K562 (cell line): ENCODE results near the gene DGKB. TPM values are rescaled to one million over a fixed set of nuclear protein-coding genes. Genes with fewer than 3 reads are reported as not detected.

ENCODE experiments used
- ATAC-seq: fragments of 200-7000 bp; cut with Tn5 transposase; 3 replicates; pipeline ENCODE4 v1.9.1; 2020; ENCODE audit warnings: moderate library complexity
- BruUV-seq: library from RNA; stranded (reverse); fragments of 400-500 nt; replicated peaks from 2 replicates; lab custom pipeline; 2021; lab: Mats Ljungman, UMichigan
- CTCF ChIA-PET: fragments of 300-600 bp; formaldehyde crosslinking; extraction: SDS; loops from one replicate; lab custom pipeline; 2021; ENCODE audit warnings: low intra/inter-chr PET ratio; lab: Yijun Ruan, JAX
- POLR2A ChIA-PET: fragments of 300-600, 350-650 bp; sonication (Branson Sonifier 250); formaldehyde crosslinking; extraction: SDS; loops from one replicate; lab custom pipeline; 2021; ENCODE audit warnings: antibody characterized with exemption, inconsistent platforms; lab: Yijun Ruan, JAX
- DNase-seq, 4 experiments: peaks; one replicate each; pipeline versions ENCODE4 v3.0.0 to v3.0.0-alpha.2; 2011 to 2018; ENCODE audit warnings: low spot score in 3 of 4, mixed read lengths in 3 of 4; ENCODE audit errors: extremely low read depth in 1 of 4
- FAIRE-seq: peaks from 2 replicates; lab custom pipeline; 2011; peaks lifted over from hg19 to GRCh38; lab: Jason Lieb, UNC
- H2AFZ ChIP-seq: 2 replicates; pipeline ENCODE4 v1.6.0; 2011; ENCODE audit warnings: low read depth, low read length, control low read depth, inconsistent platforms
- H3K27ac ChIP-seq: fragments of 200-600 bp; 3 replicates; pipeline ENCODE4 v1.8.0; 2011; ENCODE audit warnings: low read depth, mild to moderate bottlenecking, control low read depth, inconsistent platforms, low read length, moderate library complexity, mixed read lengths; ENCODE audit errors: extremely low read depth
- H3K27me3 ChIP-seq, 2 experiments: fragments of 300-600 bp in 1 of 2; 2 replicates in 1 of 2; 3 replicates in 1 of 2; pipeline versions ENCODE4 v1.6.0 to v1.8.0; 2011; ENCODE audit warnings: inconsistent platforms in 2 of 2, low read length in 2 of 2, mild to moderate bottlenecking in 1 of 2, mixed read lengths in 1 of 2, moderate library complexity in 1 of 2; ENCODE audit not compliant: control insufficient read depth in 2 of 2, insufficient read depth in 2 of 2
- H3K36me3 ChIP-seq: fragments of 300-600 bp; 3 replicates; pipeline ENCODE4 v1.8.0; 2011; ENCODE audit warnings: mild to moderate bottlenecking, low read length, inconsistent platforms; ENCODE audit not compliant: control insufficient read depth, insufficient read depth
- H3K4me1 ChIP-seq, 2 experiments: fragments of 200-600 bp in 1 of 2; replicated peaks in 1 of 2; 2 replicates in 1 of 2; 3 replicates in 1 of 2; pipeline versions ENCODE4 v1.5.1 to v1.8.0; 2011; ENCODE audit warnings: inconsistent platforms in 2 of 2, low read length in 2 of 2, mild to moderate bottlenecking in 1 of 2, mixed read lengths in 1 of 2, moderate library complexity in 1 of 2; ENCODE audit not compliant: control insufficient read depth in 2 of 2, insufficient read depth in 2 of 2
- H3K4me2 ChIP-seq: 2 replicates; pipeline ENCODE4 v1.6.1; 2011; ENCODE audit warnings: low read length, control low read depth, inconsistent platforms, mixed read lengths; ENCODE audit not compliant: insufficient read depth
- H3K4me3 ChIP-seq: fragments of 200-600 bp; sonication (generic), shearing (Covaris generic); 2 replicates; pipeline ENCODE4 v1.5.1; 2016; ENCODE audit warnings: control low read depth, inconsistent platforms
- H3K79me2 ChIP-seq: fragments of 200-600 bp; 3 replicates; pipeline ENCODE4 v1.8.0; 2011; ENCODE audit warnings: low read length, inconsistent platforms; ENCODE audit not compliant: control insufficient read depth, insufficient read depth
- H3K9ac ChIP-seq, 2 experiments: 2 replicates each; pipeline versions ENCODE4 v1.6.0 to v1.6.1; 2011; ENCODE audit warnings: low read depth in 2 of 2, low read length in 2 of 2, control low read depth in 1 of 2, inconsistent platforms in 1 of 2, mild to moderate bottlenecking in 1 of 2, mixed read lengths in 1 of 2; ENCODE audit not compliant: insufficient read depth in 1 of 2
- H3K9me1 ChIP-seq: one replicate; pipeline ENCODE4 v1.6.0; 2011; ENCODE audit warnings: inconsistent platforms, mild to moderate bottlenecking, low read length, moderate library complexity; ENCODE audit not compliant: control insufficient read depth, insufficient read depth
- H3K9me3 ChIP-seq: replicated peaks from 2 replicates; pipeline ENCODE4 v1.5.1; 2011; ENCODE audit warnings: low read depth, low read length, inconsistent platforms; ENCODE audit not compliant: control insufficient read depth, insufficient read depth
- H4K20me1 ChIP-seq: replicated peaks from 2 replicates; pipeline ENCODE4 v1.6.1; 2011; ENCODE audit warnings: low read length, inconsistent platforms, mixed read lengths; ENCODE audit not compliant: control insufficient read depth, insufficient read depth
- CEBPG ChIP-seq, 3 experiments: fragments of 200-800 bp in 1 of 3; sonication (Bioruptor generic) in 1 of 3; sonication (generic) in 1 of 3; formaldehyde crosslinking in 1 of 3; IDR thresholded peaks in 2 of 3; conservative IDR thresholded peaks in 1 of 3; 2 replicates each; pipeline versions ENCODE4 v1.6.1 to v1.8.0; 2016 to 2022; ENCODE audit warnings: missing compliant biosample characterization in 2 of 3, missing genetic modification characterization in 2 of 3, mild to moderate bottlenecking in 1 of 3, missing genetic modification reagents in 1 of 3
- E2F3 ChIP-seq: fragments of 250-450 bp; sonication (Bioruptor Pico); IDR thresholded peaks from 2 replicates; pipeline ENCODE4 v1.4.0; 2020; ENCODE audit warnings: mild to moderate bottlenecking
- ERF ChIP-seq: fragments of 450-650 bp; formaldehyde crosslinking; IDR thresholded peaks from 2 replicates; pipeline ENCODE4 v1.4.0; 2020; ENCODE audit warnings: mild to moderate bottlenecking, mixed read lengths
- KAT7 ChIP-seq: sonication (generic); formaldehyde crosslinking; IDR thresholded peaks from 2 replicates; pipeline ENCODE4 v1.8.0; 2022; ENCODE audit warnings: missing genetic modification reagents, mild to moderate bottlenecking, borderline replicate concordance
- MYBL2 ChIP-seq, 2 experiments: fragments of 450-650 bp in 1 of 2; sonication (generic) in 1 of 2; formaldehyde crosslinking in 1 of 2; IDR thresholded peaks; 2 replicates each; pipeline versions ENCODE4 v1.6.1 to v1.8.1; 2017 to 2022; ENCODE audit warnings: borderline replicate concordance in 1 of 2, inconsistent platforms in 1 of 2, low read depth in 1 of 2, mild to moderate bottlenecking in 1 of 2, missing genetic modification reagents in 1 of 2, moderate library complexity in 1 of 2
- POLR3G ChIP-seq: IDR thresholded peaks from 2 replicates; pipeline ENCODE4 v1.6.1; 2011; ENCODE audit not compliant: insufficient read length, insufficient replicate concordance; ENCODE audit errors: extremely low read depth
- PYGO2 ChIP-seq: fragments of 450-650 bp; IDR thresholded peaks from 2 replicates; pipeline ENCODE4 v1.6.1; 2016; ENCODE audit warnings: mild to moderate bottlenecking, missing genetic modification characterization, moderate library complexity, missing compliant biosample characterization
- RAD51 ChIP-seq: fragments of 450-650 bp; IDR thresholded peaks from 2 replicates; pipeline ENCODE4 v1.7.1; 2016; ENCODE audit warnings: low read depth, mild to moderate bottlenecking, borderline replicate concordance
- SAFB2 ChIP-seq: fragments of 200-400 bp; formaldehyde crosslinking; IDR thresholded peaks from 2 replicates; pipeline ENCODE4 v1.6.1; 2018; ENCODE audit warnings: borderline replicate concordance, low read length, low read depth, moderate library complexity; ENCODE audit not compliant: severe bottlenecking
- SIN3A ChIP-seq, 2 experiments: fragments of 150-350 bp in 1 of 2; IDR thresholded peaks; 2 replicates each; pipeline ENCODE4 v1.6.1; 2011 to 2016; ENCODE audit warnings: borderline replicate concordance in 2 of 2, low read depth in 2 of 2, low read length in 2 of 2, mild to moderate bottlenecking in 2 of 2, moderate library complexity in 2 of 2; ENCODE audit not compliant: control insufficient read depth in 1 of 2
- SMAD3 ChIP-seq: fragments of 450-650 bp; formaldehyde crosslinking; conservative IDR thresholded peaks from 2 replicates; pipeline ENCODE4 v1.4.0; 2020; ENCODE audit warnings: mild to moderate bottlenecking
- TBL1XR1 ChIP-seq, 2 experiments: IDR thresholded peaks; 2 replicates each; pipeline ENCODE4 v1.6.1; 2012; ENCODE audit warnings: improper control_type of control experiment in 2 of 2, low read length in 2 of 2, mild to moderate bottlenecking in 1 of 2
- TCF7 ChIP-seq: sonication (generic); IDR thresholded peaks from 2 replicates; pipeline ENCODE4 v1.6.1; 2016; ENCODE audit warnings: antibody characterized with exemption, borderline replicate concordance
- ZKSCAN3 ChIP-seq: fragments of 250-450 bp; sonication (Bioruptor Pico); IDR thresholded peaks from 2 replicates; pipeline ENCODE4 v1.4.0; 2020
- ZNF431 ChIP-seq: sonication (generic); formaldehyde crosslinking; IDR thresholded peaks from 2 replicates; pipeline ENCODE4 v1.8.0; 2022; ENCODE audit warnings: mild to moderate bottlenecking, missing genetic modification reagents
- ZNF830 ChIP-seq: fragments of 250-450 bp; sonication (Bioruptor Pico); IDR thresholded peaks from 2 replicates; pipeline ENCODE4 v1.5.0; 2021; ENCODE audit warnings: mild to moderate bottlenecking
- WGBS: fragments of 100-300 bp; shearing (Covaris generic); methylation state at CpG from one replicate; pipeline ENCODE4 v1.1.6; 2016; ENCODE audit warnings: low coverage, mixed read lengths; ENCODE audit not compliant: insufficient coverage; ENCODE audit errors: missing lambda C conversion rate; 5-methylcytosine and 5-hydroxymethylcytosine counted together
- in situ Hi-C: fragments of 300-500 bp; cut with MboI; formaldehyde crosslinking; loops from 4 replicates; pipeline ENCODE4 v1.15.0; 2018; ENCODE audit warnings: inconsistent platforms, mixed read lengths
- intact Hi-C: fragments of 100-400 bp; cut with micrococcal nuclease; formaldehyde crosslinking; loops from 2 replicates; pipeline ENCODE4 v1.14.2; 2022
- polyA plus RNA-seq, 8 experiments: library from polyadenylated mRNA; depleted of rRNA in 4 of 8; stranded (reverse) in 5 of 8; unstranded in 3 of 8; fragments of >200 nt; fragmentation: Nextera tagmentation in 2 of 8; fragmentation: Illumina TruSeq in 1 of 8; extraction: Ambion mirVana in 2 of 8; extraction: Trizol in 1 of 8; gene quantifications; 2 replicates each; pipeline versions ENCODE4 v1.2.1 to v1.2.3, GENCODE V29; 2011 to 2014; ENCODE audit warnings: inconsistent platforms in 1 of 8, missing spikeins in 1 of 8
- total RNA-seq, 7 experiments: library from RNA; depleted of rRNA in 6 of 7; stranded (reverse); fragments of >200 nt in 6 of 7; fragmentation: Illumina TruSeq in 2 of 7; extraction: Trizol in 2 of 7; gene quantifications; 2 replicates each; pipeline versions ENCODE4 v1.2.1 to v1.2.3, GENCODE V29; 2011 to 2021; ENCODE audit warnings: low replicate concordance in 1 of 7

The DGKB gene
- total and polyA plus RNA-seq, 9 of the 15 experiments (the other 6 are each of a cell fraction or from before 2014, with no cell fraction given): 0.01 TPM; not detected in 8

DNA sequence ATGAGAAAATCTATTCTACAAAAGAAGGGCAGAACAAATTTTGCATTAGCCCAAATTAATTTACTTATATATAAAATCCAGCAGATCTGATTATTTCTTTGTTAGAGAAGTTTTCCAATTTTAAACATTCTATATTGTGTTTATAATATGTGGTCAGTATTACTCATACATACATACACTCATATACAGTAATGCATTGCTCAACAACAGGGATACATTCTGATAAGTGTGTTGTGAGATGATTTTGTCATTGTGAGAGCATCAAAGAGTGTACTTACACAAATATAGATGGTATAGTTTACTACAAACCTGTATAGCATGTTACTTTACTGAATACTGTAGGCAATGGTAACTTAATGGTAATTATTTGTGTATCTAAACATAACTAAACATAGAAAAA lies 673.5 kb downstream of the DGKB start (continued):
- TF ChIP-seq TCF7 (no peak), ZNF830 (no peak), SAFB2 (no peak), E2F3 (no peak), PYGO2 (tag) (no peak), RAD51 (no peak), SMAD3 (no peak)

DNA sequence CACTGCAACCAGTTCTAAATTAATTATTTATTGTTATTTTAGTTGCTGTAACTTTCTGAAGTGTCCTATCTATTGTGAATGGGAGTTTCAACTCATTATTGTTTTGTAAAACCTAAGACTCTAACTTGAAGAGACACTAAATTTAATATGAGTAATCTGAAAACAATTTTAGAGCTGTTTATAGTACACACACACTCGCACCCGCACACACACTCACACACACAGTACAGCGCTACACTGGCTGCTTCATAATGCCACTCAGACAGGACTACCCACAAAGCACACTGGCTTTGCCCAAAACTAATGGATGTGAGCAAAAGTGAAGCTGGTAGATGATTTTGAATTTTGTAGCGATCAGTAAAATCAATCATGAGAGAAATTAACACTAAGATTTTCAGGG lies 674.2 kb downstream of the DGKB start:
- H3K9ac ChIP-seq: no peak overlapping the region
- ChIA-PET POLR2A (no interaction called here), CTCF (no interaction called here)
- no peaks in the 10 kb centered on the region for H3K9me3 ChIP-seq
- no peaks in the 10 kb centered on the region for H3K4me1 ChIP-seq
- in situ Hi-C loops: no loop called here
- no peak for FAIRE-seq
- H3K4me2 ChIP-seq: no peak overlapping the region
- H3K79me2 ChIP-seq: no peaks in the 10 kb centered on the region
- H3K4me3 ChIP-seq: no peak overlapping the region
- DNase-seq: no peak
- 0% methylated on average over 4 of the region's 4 CpGs for WGBS
- no peak for ATAC-seq
- no peaks in the 10 kb centered on the region for H3K9me1 ChIP-seq
- H3K27me3 ChIP-seq: no peaks in the 10 kb centered on the region
- no peak overlapping the region for H3K27ac ChIP-seq
- no peaks in the 10 kb centered on the region for H3K36me3 ChIP-seq
- BruUV-seq: no TSS peak
- no peaks in the 10 kb centered on the region for H4K20me1 ChIP-seq
- intact Hi-C loops: no loop called here
- no peak overlapping the region for H2AFZ ChIP-seq
- TF ChIP-seq CEBPG (CRISPR knock-in tag; IDR thresholded peaks at IDR 0.05) (no peak), CEBPG (tag; conservative IDR thresholded peaks at IDR 0.05 in 1 of 2, IDR thresholded peaks at IDR 0.05 in 1 of 2) (no peak), ZNF431 (CRISPR knock-in tag) (no peak), SIN3A (IDR thresholded peaks at IDR 0.05; ENCODE audit: borderline replicate concordance in 2 of 2, control insufficient read depth in 1 of 2, low read depth in 2 of 2, low read length in 2 of 2) (no peak), ERF (CRISPR knock-in tag) (no peak), KAT7 (no peak), MYBL2 (IDR thresholded peaks at IDR 0.05; ENCODE audit: low read depth) (no peak), MYBL2 (CRISPR knock-in tag; IDR thresholded peaks at IDR 0.05; ENCODE audit: borderline replicate concordance) (no peak), TBL1XR1 (IDR thresholded peaks at IDR 0.05; ENCODE audit: low read length in 2 of 2) (no peak), ZKSCAN3 (CRISPR knock-in tag) (no peak), POLR3G (no peak)
- TF ChIP-seq, all 486 proteins: peak for 0
